Upper lobe of left lung (tissue), 4 donors: ENCODE measurements around the gene G2E3.

ENCODE experiments used
- CTCF ChIP-seq, 6 experiments: fragments of 450-650 bp in 4 of 6; fragments of 200-600 bp in 2 of 6; sonication (generic) in 2 of 6; IDR thresholded peaks; one replicate each; pipeline ENCODE4 v1.5.1; 2016 to 2019; ENCODE audit warnings: antibody characterized with exemption in 6 of 6
- POLR2AphosphoS5 ChIP-seq, 2 donors: sonication (generic); formaldehyde crosslinking; IDR thresholded peaks; one replicate each; pipeline ENCODE4 v1.5.1; 2017; ENCODE audit warnings: antibody characterized with exemption in 2 of 2

- TF ChIP-seq CTCF (IDR thresholded peaks at IDR 0.05) (no peak), POLR2AphosphoS5 (IDR thresholded peaks at IDR 0.05) (no peak)
Observed at GRCh38 chr14:30581283-30581625, 22.3 kb downstream of the G2E3 start.
